Esophagus squamous epithelium (tissue), 4 donors: ENCODE data around the gene FYN.

ENCODE experiments used
- CTCF ChIP-seq, 6 experiments: fragments of 450-650 bp in 4 of 6; fragments of 200-600 bp in 2 of 6; sonication (generic) in 2 of 6; IDR thresholded peaks; one replicate each; pipeline ENCODE4 v1.5.1; 2016 to 2019; ENCODE audit warnings: antibody characterized with exemption in 6 of 6, mild to moderate bottlenecking in 4 of 6, moderate library complexity in 4 of 6
- POLR2A ChIP-seq, 4 donors: fragments of 450-650 bp; IDR thresholded peaks; one replicate each; pipeline ENCODE4 v1.6.1; 2017; ENCODE audit warnings: antibody characterized with exemption in 4 of 4, mild to moderate bottlenecking in 4 of 4, moderate library complexity in 3 of 4

GRCh38 chr6:111696814-111697213 lies 176.4 kb downstream of the FYN start:
- TF ChIP-seq CTCF (IDR thresholded peaks at IDR 0.05) (no peak), POLR2A (IDR thresholded peaks at IDR 0.05) (no peak)
